ENCODE results near the gene TBC1D10B.
A peak's percentile ranks its signal among the peaks of the same experiment; 100 is the strongest.

DNA sequence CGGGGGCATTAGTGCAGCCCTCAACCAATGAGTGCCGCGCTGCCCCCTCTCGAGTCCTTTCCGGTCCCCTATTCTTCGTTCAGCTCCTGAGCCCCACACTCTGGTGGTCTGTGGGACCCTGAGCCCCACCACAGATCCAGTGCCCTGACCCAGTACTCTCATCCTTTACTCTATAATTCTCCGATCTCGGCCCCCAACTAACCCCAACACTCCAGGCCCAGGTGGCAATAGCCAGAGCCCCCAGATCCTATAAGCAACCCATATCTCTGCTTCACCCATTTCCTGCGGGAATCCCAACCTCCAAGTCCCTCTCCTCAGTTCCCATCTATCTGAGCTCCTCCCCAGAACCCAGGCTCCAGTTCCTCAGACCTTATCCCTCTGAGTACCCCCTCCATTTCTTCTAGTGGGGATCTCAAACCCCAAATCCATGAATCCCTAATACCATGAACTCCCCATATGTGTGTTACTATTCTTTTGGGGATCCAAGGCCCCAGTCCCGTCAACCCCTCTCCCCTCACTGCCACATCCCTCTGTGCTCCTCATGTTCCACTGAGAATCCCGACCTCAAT is 1.0 kb upstream of the TBC1D10B start:
- no peak for TF ChIP-seq CTCF (IDR thresholded peaks at IDR 0.05)
- peak in 1 of 2 donors; percentile 23 for TF ChIP-seq POLR2A (IDR thresholded peaks at IDR 0.05)
- TF ChIP-seq EP300 (IDR thresholded peaks at IDR 0.05) = no peak

Measured in sigmoid colon (tissue), 4 donors.